NOMO-1 (cell line): ENCODE data around the gene ALX4.

Source experiments
- DNase-seq, 2 experiments: peaks; one replicate each; lab custom pipeline; 2025; ENCODE audit not compliant: unreplicated experiment in 2 of 2; lab: John Stamatoyannopoulos, UW

The ALX4 gene

GRCh38 chr11:44213148-44213547 is 96.8 kb downstream of the ALX4 start:
- no peak for DNase-seq

GRCh38 chr11:44212128-44212527 is 97.8 kb downstream of the ALX4 start:
- no peak for DNase-seq
